ENCODE data around the gene TBXAS1. TPM values are rescaled to one million over a fixed set of nuclear protein-coding genes. Genes with fewer than 3 reads are reported as not detected.

The TBXAS1 gene
- total and polyA plus RNA-seq, 2 donors (not counting 3 experiments of a cell fraction or from before 2014, with no cell fraction given), result 2.1 to 4.3 TPM

DNA sequence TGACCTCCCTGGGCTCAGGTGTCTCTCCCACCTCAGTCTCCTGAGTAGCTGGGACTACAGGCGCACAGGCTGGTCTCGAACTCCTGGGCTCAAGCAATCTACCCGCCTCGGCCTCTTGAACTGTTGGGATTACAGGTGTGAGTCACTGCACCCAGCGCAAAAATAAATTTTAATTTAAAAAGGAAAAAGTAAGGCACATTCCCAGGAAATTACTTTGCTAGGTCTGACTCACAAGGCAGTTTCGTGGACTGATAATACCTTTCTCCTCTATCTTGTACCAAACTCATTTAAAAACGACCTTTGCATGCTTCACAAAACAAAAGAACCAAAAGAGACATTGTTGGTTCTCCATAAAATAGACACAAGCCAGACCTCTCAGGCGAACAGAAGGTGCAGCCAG is 204.0 kb downstream of the TBXAS1 start:
- BruUV-seq (replicated peaks), result no TSS peak
- Histone ChIP-seq H3K9ac (replicated peaks; ENCODE audit: extremely low read depth, insufficient read depth, low read length) (no peak overlapping the region), H2AFZ (ENCODE audit: low read depth, low read length) (no peak overlapping the region), H3K9me3 (replicated peaks; ENCODE audit: control insufficient read depth, insufficient read depth, low read length) (no peaks in the 10 kb centered on the region), H3K27ac (ENCODE audit: insufficient read depth, low read depth, low read length) (no peak overlapping the region), H4K20me1 (replicated peaks; ENCODE audit: control insufficient read depth, extremely low read depth, insufficient read depth, low read length) (no peaks in the 10 kb centered on the region), H3K9me1 (replicated peaks; ENCODE audit: control insufficient read depth, extremely low read depth, insufficient read depth, low read length) (no peaks in the 10 kb centered on the region), H3K4me2 (ENCODE audit: insufficient read depth, low read length) (no peak overlapping the region), H3K36me3 (ENCODE audit: control insufficient read depth in 2 of 2, extremely low read depth in 1 of 2, insufficient read depth in 2 of 2, low read length in 2 of 2) (peaks cover 11 to 17% of the 10 kb centered on the region in 2 experiments), H3K4me1 (ENCODE audit: control insufficient read depth, extremely low read depth, insufficient read depth, low read length) (peaks cover 19% of the 10 kb centered on the region), H3K79me2 (ENCODE audit: control insufficient read depth, insufficient read depth, low read length) (peaks cover 14% of the 10 kb centered on the region), H3K4me3 (replicated peaks in 1 of 3; ENCODE audit: insufficient read depth in 1 of 3, low read depth in 1 of 3, low read length in 3 of 3) (no peak overlapping the region), H3K27me3 (ENCODE audit: control insufficient read depth in 2 of 2, insufficient read depth in 2 of 2, low read length in 2 of 2) (no peaks in the 10 kb centered on the region)
- DNase-seq (ENCODE audit: low read depth, low spot score), result peak; percentile 29
- ChIA-PET CTCF (interaction anchor here (0.9 kb wide), 1 partner anchor 9 kb away, joined by 3 read pairs; no protein-coding TSS in a partner anchor), POLR2A (no interaction called here)
- TF ChIP-seq JUN (IDR thresholded peaks at IDR 0.05; ENCODE audit: borderline replicate concordance, insufficient read depth, insufficient read length, low read depth), result no peak
- peak; percentile 80 for TF ChIP-seq FOS (IDR thresholded peaks at IDR 0.05; ENCODE audit: borderline replicate concordance, insufficient read depth, low read length)
- intact Hi-C loops (cut with micrococcal nuclease) (no loop called here), dilution Hi-C loops (cut with MboI; ENCODE audit: extremely low pct_ligation_motif_present, low sequenced_read_pairs) (no loop called here)
- FAIRE-seq, result peak; percentile 81

DNA sequence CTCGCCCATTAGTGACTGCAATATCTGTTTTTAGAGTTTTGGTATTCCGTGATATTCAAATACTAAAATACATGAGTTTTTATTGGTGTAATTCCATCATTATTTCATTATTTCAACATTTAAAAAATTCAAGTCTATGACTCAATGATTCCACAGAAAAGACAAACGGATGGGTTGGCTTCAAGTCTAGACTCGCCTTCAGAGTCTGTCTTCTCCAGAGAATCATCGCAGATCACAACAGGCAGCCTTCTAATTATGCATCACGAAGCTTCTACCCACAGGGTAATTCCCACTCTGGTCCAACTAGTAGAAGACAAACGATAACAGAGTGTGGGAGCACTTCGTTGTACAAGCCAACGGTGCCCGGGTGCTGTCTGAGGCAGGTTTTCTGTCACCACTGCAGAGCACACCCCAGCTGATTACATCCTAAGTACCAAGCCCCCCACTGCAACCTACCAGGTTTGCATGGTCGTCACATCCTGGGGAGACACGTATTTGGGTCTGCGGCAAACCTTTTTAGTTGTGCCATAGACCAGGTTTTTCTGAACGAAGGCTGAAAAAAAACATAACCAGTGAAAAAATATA is 204.8 kb downstream of the TBXAS1 start:
- ChIA-PET POLR2A (no interaction called here), CTCF (interaction anchor here (0.9 kb wide), 1 partner anchor 8 kb away, joined by 3 read pairs; no protein-coding TSS in a partner anchor)
- Histone ChIP-seq H3K27ac (ENCODE audit: insufficient read depth, low read depth, low read length) (no peak overlapping the region), H3K4me3 (replicated peaks in 1 of 3; ENCODE audit: insufficient read depth in 1 of 3, low read depth in 1 of 3, low read length in 3 of 3) (no peak overlapping the region), H4K20me1 (replicated peaks; ENCODE audit: control insufficient read depth, extremely low read depth, insufficient read depth, low read length) (no peaks in the 10 kb centered on the region), H3K27me3 (ENCODE audit: control insufficient read depth in 2 of 2, insufficient read depth in 2 of 2, low read length in 2 of 2) (no peaks in the 10 kb centered on the region), H3K9me1 (replicated peaks; ENCODE audit: control insufficient read depth, extremely low read depth, insufficient read depth, low read length) (no peaks in the 10 kb centered on the region), H2AFZ (ENCODE audit: low read depth, low read length) (no peak overlapping the region), H3K9me3 (replicated peaks; ENCODE audit: control insufficient read depth, insufficient read depth, low read length) (no peaks in the 10 kb centered on the region), H3K36me3 (ENCODE audit: control insufficient read depth in 2 of 2, extremely low read depth in 1 of 2, insufficient read depth in 2 of 2, low read length in 2 of 2) (peaks cover 6 to 16% of the 10 kb centered on the region in 2 experiments), H3K79me2 (ENCODE audit: control insufficient read depth, insufficient read depth, low read length) (peaks cover 22% of the 10 kb centered on the region), H3K9ac (replicated peaks; ENCODE audit: extremely low read depth, insufficient read depth, low read length) (no peak overlapping the region), H3K4me2 (ENCODE audit: insufficient read depth, low read length) (no peak overlapping the region), H3K4me1 (ENCODE audit: control insufficient read depth, extremely low read depth, insufficient read depth, low read length) (peaks cover 26% of the 10 kb centered on the region)
- TF ChIP-seq MYC (IDR thresholded peaks at IDR 0.05; ENCODE audit: low read depth, low read length) (no peak), EZH2 (IDR thresholded peaks at IDR 0.05; ENCODE audit: borderline replicate concordance, low read depth, low read length, severe bottlenecking) (no peak), GATA2 (IDR thresholded peaks at IDR 0.05; ENCODE audit: insufficient read depth, insufficient read length, low read depth, low read length) (no peak), POLR2AphosphoS5 (IDR thresholded peaks at IDR 0.05; ENCODE audit: insufficient read depth, low read depth, low read length) (no peak), FOS (IDR thresholded peaks at IDR 0.05; ENCODE audit: borderline replicate concordance, insufficient read depth, low read length) (no peak), JUN (IDR thresholded peaks at IDR 0.05; ENCODE audit: borderline replicate concordance, insufficient read depth, insufficient read length, low read depth) (no peak), POLR2A (IDR thresholded peaks at IDR 0.05; ENCODE audit: low read depth, low read length) (no peak)
- TF ChIP-seq, protein P1, sequence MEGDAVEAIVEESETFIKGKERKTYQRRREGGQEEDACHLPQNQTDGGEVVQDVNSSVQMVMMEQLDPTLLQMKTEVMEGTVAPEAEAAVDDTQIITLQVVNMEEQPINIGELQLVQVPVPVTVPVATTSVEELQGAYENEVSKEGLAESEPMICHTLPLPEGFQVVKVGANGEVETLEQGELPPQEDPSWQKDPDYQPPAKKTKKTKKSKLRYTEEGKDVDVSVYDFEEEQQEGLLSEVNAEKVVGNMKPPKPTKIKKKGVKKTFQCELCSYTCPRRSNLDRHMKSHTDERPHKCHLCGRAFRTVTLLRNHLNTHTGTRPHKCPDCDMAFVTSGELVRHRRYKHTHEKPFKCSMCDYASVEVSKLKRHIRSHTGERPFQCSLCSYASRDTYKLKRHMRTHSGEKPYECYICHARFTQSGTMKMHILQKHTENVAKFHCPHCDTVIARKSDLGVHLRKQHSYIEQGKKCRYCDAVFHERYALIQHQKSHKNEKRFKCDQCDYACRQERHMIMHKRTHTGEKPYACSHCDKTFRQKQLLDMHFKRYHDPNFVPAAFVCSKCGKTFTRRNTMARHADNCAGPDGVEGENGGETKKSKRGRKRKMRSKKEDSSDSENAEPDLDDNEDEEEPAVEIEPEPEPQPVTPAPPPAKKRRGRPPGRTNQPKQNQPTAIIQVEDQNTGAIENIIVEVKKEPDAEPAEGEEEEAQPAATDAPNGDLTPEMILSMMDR (IDR thresholded peaks at IDR 0.05; ENCODE audit: extremely low read depth in 1 of 2, insufficient read depth in 1 of 2, low read depth in 1 of 2, low read length in 2 of 2), result no peak
- TF ChIP-seq, protein P2, sequence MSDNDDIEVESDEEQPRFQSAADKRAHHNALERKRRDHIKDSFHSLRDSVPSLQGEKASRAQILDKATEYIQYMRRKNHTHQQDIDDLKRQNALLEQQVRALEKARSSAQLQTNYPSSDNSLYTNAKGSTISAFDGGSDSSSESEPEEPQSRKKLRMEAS (IDR thresholded peaks at IDR 0.05; ENCODE audit: insufficient read depth, insufficient read length), result no peak
- intact Hi-C loops (cut with micrococcal nuclease) (no loop called here), dilution Hi-C loops (cut with MboI; ENCODE audit: extremely low pct_ligation_motif_present, low sequenced_read_pairs) (no loop called here)
- FAIRE-seq (no peak), DNase-seq (ENCODE audit: low read depth, low spot score) (no peak)
- no TSS peak for BruUV-seq (replicated peaks)
